ENCODE measurements around the gene B3GALT4. TPM values are rescaled to one million over a fixed set of nuclear protein-coding genes. Genes with fewer than 3 reads are reported as not detected.

B3GALT4 gene
- total and polyA plus RNA-seq, 2 of the 13 experiments (the other 11 are each of a cell fraction or from before 2014, with no cell fraction given) = 0.04 to 0.27 TPM

DNA sequence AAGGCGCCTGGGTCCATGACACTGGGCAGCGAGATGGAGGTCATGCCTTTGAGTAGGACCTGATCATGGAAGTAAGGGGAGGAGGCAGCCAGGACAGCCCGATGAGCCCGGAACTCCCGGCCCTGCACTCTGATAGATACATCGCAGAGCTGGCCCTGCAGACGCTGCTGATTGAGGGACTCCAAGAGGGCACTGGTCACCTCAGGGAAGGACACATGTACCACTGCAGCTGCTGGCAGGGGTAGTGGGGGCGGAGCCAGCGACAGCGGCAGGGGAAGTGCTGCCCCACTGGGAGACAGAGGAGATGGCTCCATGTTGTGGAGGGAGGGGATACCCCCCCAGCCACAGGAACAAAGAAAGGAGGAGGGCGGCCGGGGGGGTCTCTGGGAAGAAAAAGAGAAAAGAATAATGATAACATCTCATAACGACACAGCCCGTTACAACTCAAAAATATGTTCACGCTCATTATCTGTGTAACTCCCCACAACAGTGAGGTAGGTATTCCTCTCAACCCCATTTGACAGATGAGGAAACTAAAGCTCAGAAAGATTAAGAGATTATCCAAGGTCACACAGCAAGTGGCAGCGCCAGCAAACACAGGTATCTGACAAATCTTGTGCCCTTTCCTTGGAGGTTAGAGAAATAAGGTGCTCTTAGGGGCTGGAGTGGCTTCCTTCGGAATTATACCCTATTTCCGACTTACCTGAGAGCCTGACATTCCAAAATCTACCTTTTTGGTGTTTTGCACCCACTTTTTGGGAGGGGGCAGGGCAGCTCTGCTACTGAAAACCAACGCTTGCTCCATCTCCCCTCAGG is 39.9 kb downstream of the B3GALT4 start:
- H3K9ac ChIP-seq (ENCODE audit: insufficient read depth, low read depth, low read length) = peak overlapping the region; percentile 34; the same call in 1 of the 2 replicates
- peaks cover 5 to 31% of the 10 kb centered on the region in 2 experiments for H3K36me3 ChIP-seq (replicated peaks in 1 of 2; ENCODE audit: control insufficient read depth in 1 of 2, insufficient read depth in 2 of 2, low read length in 2 of 2)
- no peaks in the 10 kb centered on the region; a peak in 1 of 5 replicates for H3K27me3 ChIP-seq (ENCODE audit: control insufficient read depth in 1 of 2, insufficient read depth in 2 of 2, low read length in 2 of 2)
- peaks cover 57% of the 10 kb centered on the region for H3K4me1 ChIP-seq (ENCODE audit: insufficient read depth, low read length)
- peaks cover 3% of the 10 kb centered on the region; the same call in 1 of the 2 replicates for H4K20me1 ChIP-seq (ENCODE audit: insufficient read depth, low read length)
- ChIA-PET POLR2A (interaction anchor here (1.0 to 3.9 kb wide), 16 partner anchors 12 to 1121 kb away, joined by 3 to 57 read pairs (median 8); partner anchors contain the start of genes B3GALT4, CUTA, PFDN6 and RGL2), CTCF (ENCODE audit: low intra/inter-chr PET ratio, low total read pairs) (no interaction called here)
- no peak for ATAC-seq
- no peak for DNase-seq (ENCODE audit: low spot score)
- intact Hi-C loops (cut with micrococcal nuclease; ENCODE audit: unreplicated experiment) = no loop called here
- peak overlapping the region in 2 of 3 experiments; percentile 71 to 79; a peak in 5 of 6 replicates for H3K4me3 ChIP-seq (replicated peaks in 1 of 3; ENCODE audit: insufficient read depth in 1 of 3, low read depth in 2 of 3, low read length in 3 of 3)
- in situ Hi-C loops (cut with HindIII; ENCODE audit: extremely low pct_ligation_motif_present, low pct_unique_long_range_greater_than_20kb) = no loop called here
- H3K79me2 ChIP-seq (ENCODE audit: insufficient read depth, low read length) = peaks cover 31% of the 10 kb centered on the region
- WGBS (ENCODE audit: low lambda C conversion rate) = 92% methylated on average over 19 of the region's 19 CpGs
- H3K9me3 ChIP-seq (ENCODE audit: low read length) = no peaks in the 10 kb centered on the region
- no peak overlapping the region for H2AFZ ChIP-seq (ENCODE audit: low read length)
- H3K4me2 ChIP-seq (ENCODE audit: low read depth, low read length) = peak overlapping the region; percentile 72
- BruUV-seq (replicated peaks) = TSS peak; percentile 34
- FAIRE-seq = no peak
- H3K27ac ChIP-seq (ENCODE audit: extremely low read length, insufficient read depth, low read length) = peak overlapping the region; percentile 41
- 0 out of 2 replicates have a peak, but pooled peaks have one; percentile 14 for TF ChIP-seq ZNF230 (CRISPR knock-in tag; IDR thresholded peaks at IDR 0.05)
- TF ChIP-seq, protein P1, sequence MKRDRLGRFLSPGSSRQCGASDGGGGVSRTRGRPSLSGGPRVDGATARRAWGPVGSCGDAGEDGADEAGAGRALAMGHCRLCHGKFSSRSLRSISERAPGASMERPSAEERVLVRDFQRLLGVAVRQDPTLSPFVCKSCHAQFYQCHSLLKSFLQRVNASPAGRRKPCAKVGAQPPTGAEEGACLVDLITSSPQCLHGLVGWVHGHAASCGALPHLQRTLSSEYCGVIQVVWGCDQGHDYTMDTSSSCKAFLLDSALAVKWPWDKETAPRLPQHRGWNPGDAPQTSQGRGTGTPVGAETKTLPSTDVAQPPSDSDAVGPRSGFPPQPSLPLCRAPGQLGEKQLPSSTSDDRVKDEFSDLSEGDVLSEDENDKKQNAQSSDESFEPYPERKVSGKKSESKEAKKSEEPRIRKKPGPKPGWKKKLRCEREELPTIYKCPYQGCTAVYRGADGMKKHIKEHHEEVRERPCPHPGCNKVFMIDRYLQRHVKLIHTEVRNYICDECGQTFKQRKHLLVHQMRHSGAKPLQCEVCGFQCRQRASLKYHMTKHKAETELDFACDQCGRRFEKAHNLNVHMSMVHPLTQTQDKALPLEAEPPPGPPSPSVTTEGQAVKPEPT (CRISPR knock-in tag; IDR thresholded peaks at IDR 0.05; ENCODE audit: low read depth) = no peak
- no peak for TF ChIP-seq PAWR (CRISPR knock-in tag; IDR thresholded peaks at IDR 0.05; ENCODE audit: borderline replicate concordance)
- no peak for TF ChIP-seq HOXA5 (CRISPR knock-in tag; IDR thresholded peaks at IDR 0.05)
- no peak for TF ChIP-seq MATR3 (CRISPR knock-in tag; IDR thresholded peaks at IDR 0.05)
- TF ChIP-seq, protein P2, sequence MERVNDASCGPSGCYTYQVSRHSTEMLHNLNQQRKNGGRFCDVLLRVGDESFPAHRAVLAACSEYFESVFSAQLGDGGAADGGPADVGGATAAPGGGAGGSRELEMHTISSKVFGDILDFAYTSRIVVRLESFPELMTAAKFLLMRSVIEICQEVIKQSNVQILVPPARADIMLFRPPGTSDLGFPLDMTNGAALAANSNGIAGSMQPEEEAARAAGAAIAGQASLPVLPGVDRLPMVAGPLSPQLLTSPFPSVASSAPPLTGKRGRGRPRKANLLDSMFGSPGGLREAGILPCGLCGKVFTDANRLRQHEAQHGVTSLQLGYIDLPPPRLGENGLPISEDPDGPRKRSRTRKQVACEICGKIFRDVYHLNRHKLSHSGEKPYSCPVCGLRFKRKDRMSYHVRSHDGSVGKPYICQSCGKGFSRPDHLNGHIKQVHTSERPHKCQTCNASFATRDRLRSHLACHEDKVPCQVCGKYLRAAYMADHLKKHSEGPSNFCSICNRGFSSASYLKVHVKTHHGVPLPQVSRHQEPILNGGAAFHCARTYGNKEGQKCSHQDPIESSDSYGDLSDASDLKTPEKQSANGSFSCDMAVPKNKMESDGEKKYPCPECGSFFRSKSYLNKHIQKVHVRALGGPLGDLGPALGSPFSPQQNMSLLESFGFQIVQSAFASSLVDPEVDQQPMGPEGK (CRISPR knock-in tag; IDR thresholded peaks at IDR 0.05) = peak; percentile 47; the same call in 1 of the 2 replicates
- no peak for TF ChIP-seq MAF1 (CRISPR knock-in tag; IDR thresholded peaks at IDR 0.05; ENCODE audit: borderline replicate concordance)
- TF ChIP-seq POGZ (CRISPR knock-in tag; IDR thresholded peaks at IDR 0.05) = peak; percentile 8; the same call in 1 of the 2 replicates
- no peak for TF ChIP-seq EHMT2 (IDR thresholded peaks at IDR 0.05; ENCODE audit: borderline replicate concordance, low read depth, low read length)
- TF ChIP-seq PHF21A (CRISPR knock-in tag; IDR thresholded peaks at IDR 0.05) = no peak
- peak; percentile 71 for TF ChIP-seq ZNF629 (CRISPR knock-in tag; conservative IDR thresholded peaks at IDR 0.05)
- no peak for TF ChIP-seq ZBTB37 (CRISPR knock-in tag; IDR thresholded peaks at IDR 0.05)
- TF ChIP-seq, protein P3, sequence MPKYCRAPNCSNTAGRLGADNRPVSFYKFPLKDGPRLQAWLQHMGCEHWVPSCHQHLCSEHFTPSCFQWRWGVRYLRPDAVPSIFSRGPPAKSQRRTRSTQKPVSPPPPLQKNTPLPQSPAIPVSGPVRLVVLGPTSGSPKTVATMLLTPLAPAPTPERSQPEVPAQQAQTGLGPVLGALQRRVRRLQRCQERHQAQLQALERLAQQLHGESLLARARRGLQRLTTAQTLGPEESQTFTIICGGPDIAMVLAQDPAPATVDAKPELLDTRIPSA (CRISPR knock-in tag; IDR thresholded peaks at IDR 0.05; ENCODE audit: borderline replicate concordance) = no peak
- no peak for TF ChIP-seq SIN3A (IDR thresholded peaks at IDR 0.05; ENCODE audit: borderline replicate concordance, low read depth, low read length)
- peak; percentile 0; the same call in 1 of the 2 replicates for TF ChIP-seq GABPB1 (CRISPR knock-in tag; IDR thresholded peaks at IDR 0.05)
